Left lobe of liver (tissue), 2 donors: Measurements from ENCODE around the gene ILDR2. TPM values are rescaled to one million over a fixed set of nuclear protein-coding genes. Genes with fewer than 3 reads are reported as not detected.

Source experiments
- ATAC-seq: fragments of 200-7000 bp; cut with Tn5 transposase; one replicate; pipeline ENCODE4 v1.9.1; 2020; ENCODE audit warnings: mild to moderate bottlenecking, moderate library complexity
- DNase-seq: peaks from one replicate; pipeline ENCODE4 v3.0.0-alpha.2; 2020; ENCODE audit warnings: low spot score
- total RNA-seq: library from RNA; stranded (reverse); gene quantifications from one replicate; pipeline ENCODE4 v1.2.1, GENCODE V29; 2021
- donor health status: DM: no; HTN: no; CAD: no; lungs with moderate emphysema.
- donor health status: DM: no; HTN: yes; CAD: no.

The ILDR2 gene, protein sequence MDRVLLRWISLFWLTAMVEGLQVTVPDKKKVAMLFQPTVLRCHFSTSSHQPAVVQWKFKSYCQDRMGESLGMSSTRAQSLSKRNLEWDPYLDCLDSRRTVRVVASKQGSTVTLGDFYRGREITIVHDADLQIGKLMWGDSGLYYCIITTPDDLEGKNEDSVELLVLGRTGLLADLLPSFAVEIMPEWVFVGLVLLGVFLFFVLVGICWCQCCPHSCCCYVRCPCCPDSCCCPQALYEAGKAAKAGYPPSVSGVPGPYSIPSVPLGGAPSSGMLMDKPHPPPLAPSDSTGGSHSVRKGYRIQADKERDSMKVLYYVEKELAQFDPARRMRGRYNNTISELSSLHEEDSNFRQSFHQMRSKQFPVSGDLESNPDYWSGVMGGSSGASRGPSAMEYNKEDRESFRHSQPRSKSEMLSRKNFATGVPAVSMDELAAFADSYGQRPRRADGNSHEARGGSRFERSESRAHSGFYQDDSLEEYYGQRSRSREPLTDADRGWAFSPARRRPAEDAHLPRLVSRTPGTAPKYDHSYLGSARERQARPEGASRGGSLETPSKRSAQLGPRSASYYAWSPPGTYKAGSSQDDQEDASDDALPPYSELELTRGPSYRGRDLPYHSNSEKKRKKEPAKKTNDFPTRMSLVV
- 3.3 TPM for total RNA-seq

- peak; percentile 83 for DNase-seq
- ATAC-seq = peak; percentile 96
These were observed at the start of gene ILDR2 for GRCh38 chr1:166975361-166976129. Gene ILDR2 (minus strand): TSS chr1:166975540. CDS start chr1:166975268, 272 bp downstream.

GRCh38 chr1:167022384-167022783 lies 47.0 kb upstream of the ILDR2 start:
- ATAC-seq = no peak
- DNase-seq = no peak

GRCh38 chr1:167016100-167016750 lies 40.9 kb upstream of the ILDR2 start:
- ATAC-seq = peak; percentile 38
- DNase-seq = no peak

DNA sequence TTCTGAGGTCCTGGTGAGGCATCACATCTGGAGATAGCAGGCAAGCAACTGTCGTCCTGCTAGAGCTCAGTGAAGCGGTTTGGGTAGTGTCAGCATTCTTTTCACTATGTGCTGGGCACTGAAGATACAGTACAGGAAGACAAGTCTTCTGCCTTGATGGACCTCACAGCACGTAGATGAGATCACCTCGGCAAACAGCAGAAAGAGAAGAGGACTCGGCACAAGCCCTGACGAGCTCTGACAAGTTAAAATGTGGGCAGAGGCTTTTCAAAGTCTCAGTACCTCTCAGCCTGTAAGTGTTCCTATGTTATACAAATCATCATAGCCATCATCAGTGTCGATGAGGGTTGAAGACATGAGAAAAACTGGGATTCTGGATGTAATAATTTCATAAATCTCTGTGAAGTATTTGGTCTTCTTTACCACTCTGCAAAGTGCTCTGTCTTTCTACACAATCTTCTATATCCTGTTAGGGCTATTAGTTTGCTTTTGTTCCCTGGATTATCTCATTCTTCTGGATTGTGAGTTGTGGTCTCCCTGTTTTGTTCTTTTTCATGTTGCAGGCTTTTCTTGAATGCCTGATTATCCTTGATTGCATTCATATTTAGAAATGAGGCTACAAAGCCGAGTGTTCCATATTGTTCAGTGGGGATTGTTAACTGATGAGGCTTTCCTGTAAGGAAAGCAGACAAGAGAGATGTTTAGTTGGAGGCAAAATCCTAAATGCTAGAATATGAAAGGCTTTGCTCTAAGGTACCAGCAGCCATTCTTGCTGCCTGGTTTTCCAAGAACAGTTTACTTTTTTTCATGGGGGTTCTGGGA lies 38.0 kb upstream of the ILDR2 start:
- DNase-seq = no peak
- ATAC-seq = no peak

GRCh38 chr1:167012570-167012969 lies 37.2 kb upstream of the ILDR2 start:
- DNase-seq = no peak
- no peak for ATAC-seq

DNA sequence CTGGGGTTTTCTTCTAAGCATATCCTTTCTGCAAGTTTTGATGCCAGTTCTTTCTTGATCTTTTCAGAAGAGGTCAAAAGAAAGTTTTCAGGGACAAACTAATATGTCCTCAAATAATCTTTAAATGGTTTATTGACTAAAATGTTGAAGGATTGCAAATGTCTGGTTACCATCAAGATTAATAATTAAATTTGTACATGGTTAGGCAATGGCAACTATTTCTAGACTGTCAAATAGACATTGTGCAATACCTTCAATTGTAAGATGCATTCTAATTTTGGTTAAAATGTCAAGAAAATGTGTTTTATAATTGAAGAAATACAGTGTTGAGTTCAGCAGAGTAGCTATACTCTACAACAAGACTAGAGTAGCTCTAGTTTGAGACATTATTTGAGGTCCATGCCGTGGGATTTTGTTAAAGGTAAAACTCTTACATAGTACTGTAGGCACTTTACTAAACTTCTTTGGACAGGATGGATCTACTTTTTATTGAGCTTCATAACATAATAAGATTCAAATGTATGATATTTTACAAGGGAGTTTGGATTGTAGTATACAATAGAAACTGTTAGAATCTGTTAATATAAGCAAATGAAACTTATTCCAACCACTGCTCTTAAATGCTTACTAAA lies 36.3 kb upstream of the ILDR2 start:
- ATAC-seq = peak; percentile 58

DNA sequence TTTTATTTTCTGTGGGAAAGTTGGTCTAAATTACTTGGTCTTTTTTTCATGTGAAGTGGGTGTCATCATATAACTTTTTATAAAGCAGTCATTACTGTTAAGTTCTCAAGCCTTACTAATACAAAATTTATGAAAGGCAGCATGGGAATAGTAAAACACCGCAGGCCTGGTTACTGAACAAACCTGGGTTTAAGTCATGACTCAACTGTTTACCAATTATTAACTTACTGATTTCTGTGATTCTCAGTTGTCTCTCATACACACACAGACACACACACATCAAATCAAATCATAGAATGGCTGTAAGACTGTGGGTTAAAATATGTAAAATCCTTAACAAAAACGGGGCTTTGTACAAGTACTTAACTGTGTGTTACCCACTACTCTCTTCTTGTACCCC lies 28.4 kb upstream of the ILDR2 start:
- ATAC-seq (peak; percentile 26), DNase-seq (no peak)

More for the DNA sequence above, 36.3 kb upstream of the ILDR2 start:
- DNase-seq = no peak

DNA sequence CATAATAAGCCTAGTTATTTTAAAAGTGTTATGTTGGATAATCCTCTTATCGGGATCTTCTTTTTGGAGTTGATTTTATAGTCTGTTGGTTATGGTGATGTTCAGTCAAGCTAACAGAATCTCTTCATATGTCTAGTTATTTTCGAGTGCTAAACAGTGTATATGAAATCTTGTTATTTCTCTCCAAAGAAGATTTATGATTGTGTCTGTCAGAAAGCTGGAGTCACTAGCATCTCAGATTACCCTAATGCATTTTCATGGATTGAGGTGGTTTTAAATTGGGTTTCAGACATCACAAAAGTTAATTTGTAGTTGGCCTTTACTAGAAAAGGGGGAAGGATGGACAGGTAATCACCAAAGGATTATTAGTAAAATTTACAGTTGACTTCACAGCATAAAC lies 27.0 kb upstream of the ILDR2 start:
- DNase-seq = no peak
- ATAC-seq = no peak

DNA sequence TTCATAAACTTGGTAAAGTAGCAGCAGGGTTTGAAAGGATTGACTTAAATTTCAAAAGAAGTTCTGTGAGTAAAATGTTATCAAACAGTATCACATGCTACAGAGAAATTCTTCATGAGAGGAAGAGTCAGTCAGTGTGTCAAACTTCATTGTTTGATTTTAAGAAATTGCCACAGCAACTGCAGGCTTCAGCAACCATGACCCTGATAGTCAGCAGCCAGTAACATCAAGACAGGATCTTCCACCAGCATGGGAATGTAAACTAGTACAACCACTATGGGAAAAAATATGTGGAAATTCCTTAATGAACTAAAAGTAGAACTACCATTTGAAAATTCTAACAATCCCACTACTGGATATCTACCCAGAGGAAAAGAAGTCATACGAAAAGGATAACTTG lies 25.2 kb upstream of the ILDR2 start:
- ATAC-seq (no peak), DNase-seq (no peak)

GRCh38 chr1:166999500-167000055 lies 24.2 kb upstream of the ILDR2 start:
- no peak for DNase-seq
- ATAC-seq = no peak

GRCh38 chr1:166999075-166999474 lies 23.7 kb upstream of the ILDR2 start:
- DNase-seq (no peak), ATAC-seq (no peak)

- ATAC-seq (no peak), DNase-seq (no peak)
These were observed 13.7 kb upstream of the ILDR2 start, which contains the start of gene MAEL for GRCh38 chr1:166988974-166989515. Gene MAEL (plus strand): TSS chr1:166989280. CDS start chr1:166989353, 73 bp downstream.

DNA sequence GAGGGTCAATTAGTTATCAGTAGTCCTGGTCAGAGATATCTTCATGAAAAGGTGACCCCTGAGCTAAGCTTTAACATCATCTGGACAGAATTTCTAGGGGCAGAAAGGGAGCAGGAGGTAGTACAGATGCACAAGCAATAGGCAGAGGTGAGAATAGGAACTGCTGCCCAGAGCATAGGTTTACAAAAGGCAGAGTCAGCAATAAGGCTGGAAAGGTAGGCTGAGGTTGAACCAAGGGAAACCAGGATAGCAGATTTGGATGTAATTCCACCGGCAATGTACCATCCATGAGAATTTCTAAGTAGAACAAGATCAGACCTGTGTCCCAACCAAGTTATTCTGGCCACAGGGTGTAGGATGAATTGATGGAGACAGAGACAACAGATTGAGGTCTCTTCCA lies 6.2 kb upstream of the ILDR2 start:
- DNase-seq (no peak), ATAC-seq (no peak)

DNA sequence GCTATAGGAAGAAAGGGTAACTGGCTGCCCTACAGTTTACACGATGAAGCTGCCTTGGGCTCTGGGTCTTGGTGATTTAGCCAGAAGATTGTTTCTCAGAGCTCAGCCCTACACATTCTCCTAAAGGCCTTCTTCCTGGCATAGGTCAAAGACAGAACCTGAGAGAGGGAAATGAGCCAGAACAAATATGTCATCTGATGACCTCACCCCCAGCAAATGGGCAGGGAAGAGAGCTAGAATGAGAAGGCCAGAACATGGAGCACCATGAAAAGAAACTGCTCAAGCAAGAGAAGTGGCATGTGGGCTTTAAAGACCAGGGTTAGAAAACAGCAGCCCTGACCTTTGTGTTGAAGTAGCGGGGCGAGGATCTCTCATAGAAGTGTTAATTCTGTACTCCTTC lies 5.5 kb upstream of the ILDR2 start:
- no peak for DNase-seq
- peak; percentile 85 for ATAC-seq

DNA sequence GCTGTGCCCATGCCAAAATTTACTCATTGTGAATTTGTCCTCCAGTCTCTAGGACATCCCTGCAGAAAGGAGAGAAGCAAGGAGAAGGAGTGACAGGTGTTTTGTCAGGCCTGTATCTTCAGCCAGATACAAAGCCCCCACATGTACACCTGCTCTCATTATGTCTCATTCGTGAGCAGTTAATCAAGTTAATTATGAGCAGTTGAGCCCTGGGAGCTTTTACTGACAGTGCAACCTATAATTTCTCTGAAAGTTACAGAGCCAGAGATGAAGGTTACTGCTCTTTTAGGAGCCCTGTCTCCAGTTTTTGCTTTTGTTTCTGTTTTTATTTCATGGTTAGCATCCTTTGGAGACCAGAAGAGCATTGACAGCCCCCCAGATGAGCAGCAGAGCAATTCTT lies 5.0 kb upstream of the ILDR2 start:
- DNase-seq (no peak), ATAC-seq (no peak)

DNA sequence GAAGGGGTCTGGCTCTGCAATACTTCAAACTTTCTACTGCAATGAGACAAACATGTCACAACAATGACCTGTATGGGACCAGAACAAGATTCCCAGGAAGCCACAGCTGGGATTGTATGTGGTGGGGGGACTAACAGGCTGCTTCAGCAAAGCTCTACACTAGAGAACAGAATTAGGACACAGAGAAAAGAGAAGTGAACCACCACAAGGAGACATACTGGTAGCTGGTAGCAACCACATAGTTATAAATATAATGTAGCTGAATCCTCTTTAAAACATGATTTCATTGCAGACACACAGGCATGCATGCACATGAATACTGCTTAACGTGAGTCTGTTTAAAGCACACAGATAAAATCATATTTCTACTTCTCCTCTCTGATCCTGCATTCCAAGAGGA lies 3.5 kb upstream of the ILDR2 start:
- ATAC-seq = no peak

GRCh38 chr1:166977951-166978350 lies 2.6 kb upstream of the ILDR2 start:
- no peak for ATAC-seq

More for the DNA sequence above, 3.5 kb upstream of the ILDR2 start:
- no peak for DNase-seq

DNA sequence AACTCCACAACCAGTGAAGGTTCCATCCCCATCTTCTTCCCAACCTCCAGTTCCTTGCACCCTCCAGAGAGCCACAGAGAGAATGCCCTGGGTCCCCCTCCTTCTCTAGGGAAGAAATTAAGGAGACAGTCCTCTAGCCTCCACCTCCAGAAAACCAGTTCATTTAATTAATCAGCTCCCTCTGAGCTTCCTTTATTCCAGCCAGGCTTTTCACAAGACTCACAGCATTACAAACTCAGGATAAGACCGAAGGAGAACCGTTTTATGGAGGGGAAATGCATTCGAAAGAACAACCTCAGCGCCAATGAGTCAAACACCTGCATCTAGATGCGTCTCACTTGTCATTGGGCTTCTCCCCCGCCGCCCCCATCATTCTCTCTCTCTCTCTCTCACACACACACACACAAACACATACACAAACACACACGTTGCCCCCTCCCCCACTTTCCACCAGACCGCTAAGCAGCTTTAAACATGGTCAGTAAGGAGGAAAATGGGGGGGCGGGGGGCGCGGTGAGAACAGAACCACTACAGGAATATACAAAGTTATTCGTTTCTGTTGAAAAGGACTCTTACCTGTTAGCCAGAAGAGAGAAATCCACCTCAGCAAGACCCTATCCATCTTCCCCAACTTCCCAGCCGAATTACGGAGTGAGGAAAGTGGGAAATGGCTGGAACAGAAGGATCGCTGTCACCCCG lies 544 bp downstream of the ILDR2 start:
- ATAC-seq (no peak), DNase-seq (no peak)

More at GRCh38 chr1:166977951-166978350, 2.6 kb upstream of the ILDR2 start:
- DNase-seq = no peak
